BLaER1 treated with 17β-estradiol and CSF1 and Interleukin-3, amounts not matched to agents 10 nM and 100 nM (cell line): ENCODE results near the gene STARD5.

ENCODE experiments used
- H3K27ac ChIP-seq, 11 experiments: shearing (Covaris generic); formaldehyde crosslinking; 2 replicates each; pipeline ENCODE4 v1.8.1; 2022
- H3K27me3 ChIP-seq, 11 experiments: shearing (Covaris generic); formaldehyde crosslinking; 2 replicates each; pipeline ENCODE4 v1.8.1; 2022
- H3K36me3 ChIP-seq, 11 experiments: shearing (Covaris generic); formaldehyde crosslinking; 2 replicates each; pipeline ENCODE4 v1.8.1; 2022
- H3K4me1 ChIP-seq, 10 experiments: shearing (Covaris generic); formaldehyde crosslinking; 2 replicates each; pipeline ENCODE4 v1.8.1; 2022
- H3K4me2 ChIP-seq, 11 experiments: shearing (Covaris generic); formaldehyde crosslinking; 2 replicates each; pipeline ENCODE4 v1.8.1; 2022
- H3K4me3 ChIP-seq, 10 experiments: shearing (Covaris generic); formaldehyde crosslinking; 2 replicates each; pipeline ENCODE4 v1.8.1; 2022
- H3K9ac ChIP-seq, 11 experiments: shearing (Covaris generic); formaldehyde crosslinking; 2 replicates each; pipeline ENCODE4 v1.8.1; 2022
- H3K9me3 ChIP-seq, 11 experiments: shearing (Covaris generic); formaldehyde crosslinking; replicated peaks in 1 of 11; 2 replicates each; pipeline ENCODE4 v1.8.1; 2022
- H4K20me1 ChIP-seq, 11 experiments: shearing (Covaris generic); formaldehyde crosslinking; 2 replicates each; pipeline ENCODE4 v1.8.1; 2022
- Cebpa-rat ChIP-seq, 11 experiments: shearing (Covaris generic); IDR thresholded peaks; 2 replicates each; pipeline ENCODE4 v1.8.1; 2022

Gene STARD5

GRCh38 chr15:81265944-81266775 is 57.8 kb downstream of the STARD5 start:
- Histone ChIP-seq H3K9me3 (no peaks in the 10 kb centered on the region), H3K27me3 (no peaks in the 10 kb centered on the region), H3K4me2 (peak overlapping the region; percentile 58 to 86 (median 71)), H3K36me3 (no peaks in the 10 kb centered on the region), H3K4me3 (peak overlapping the region in 2 of 10 experiments; percentile 1 to 7; a peak in 2 of 20 replicates), H3K27ac (0 out of 22 replicates have a peak overlapping the region, but pooled peaks of 1 of the 11 experiments have one; percentile 13), H3K9ac (peak overlapping the region in 3 of 11 experiments; percentile 2 to 37 (median 34); a peak in 1 of 22 replicates), H3K4me1 (peaks cover 42 to 58% (median 45%) of the 10 kb centered on the region in 10 experiments), H4K20me1 (no peaks in the 10 kb centered on the region)
- no peak for TF ChIP-seq Cebpa-rat (IDR thresholded peaks at IDR 0.05)

DNA sequence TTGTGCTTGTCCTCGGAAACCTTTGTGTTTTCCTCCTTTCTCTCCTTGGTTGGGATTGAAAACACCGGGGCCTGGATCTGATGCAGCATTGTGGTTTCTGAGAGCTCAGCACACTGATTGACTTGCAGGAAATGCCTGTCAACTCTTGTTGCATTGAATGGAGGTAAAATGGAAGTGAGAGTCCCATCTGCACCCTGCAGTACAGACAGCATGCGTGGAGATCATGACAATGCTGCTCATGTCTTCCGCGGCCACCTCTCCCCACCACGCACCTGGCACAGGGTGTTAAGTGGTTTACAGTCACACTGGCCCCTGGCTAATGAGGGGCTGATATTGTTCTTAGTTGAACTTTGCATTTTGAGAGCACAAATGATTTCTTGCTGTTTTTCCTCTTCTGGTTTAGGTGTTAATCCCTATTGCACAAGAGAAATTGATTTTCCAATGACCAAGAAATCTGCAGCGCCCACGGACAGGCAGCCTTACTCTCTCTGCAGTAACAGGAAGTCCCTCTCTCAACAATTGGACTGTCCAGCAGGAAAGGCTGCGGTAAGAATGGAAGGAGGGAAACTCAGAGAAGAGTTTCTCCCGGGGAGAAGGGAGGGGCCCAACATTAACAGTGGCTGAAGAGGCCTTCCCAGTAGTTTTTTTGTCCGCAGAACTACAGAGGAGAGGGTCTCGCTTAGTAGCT is 58.5 kb downstream of the STARD5 start:
- Histone ChIP-seq H4K20me1 (no peaks in the 10 kb centered on the region), H3K36me3 (no peaks in the 10 kb centered on the region), H3K4me3 (peak overlapping the region in 1 of 10 experiments; percentile 1; a peak in 1 of 20 replicates), H3K9me3 (no peaks in the 10 kb centered on the region), H3K4me2 (peak overlapping the region; percentile 58 to 86 (median 71)), H3K27me3 (no peaks in the 10 kb centered on the region), H3K27ac (no peak overlapping the region), H3K4me1 (peaks cover 42 to 58% (median 45%) of the 10 kb centered on the region in 10 experiments), H3K9ac (0 out of 22 replicates have a peak overlapping the region, but pooled peaks of 1 of the 11 experiments have one; percentile 4)
- TF ChIP-seq Cebpa-rat (IDR thresholded peaks at IDR 0.05), result no peak

DNA sequence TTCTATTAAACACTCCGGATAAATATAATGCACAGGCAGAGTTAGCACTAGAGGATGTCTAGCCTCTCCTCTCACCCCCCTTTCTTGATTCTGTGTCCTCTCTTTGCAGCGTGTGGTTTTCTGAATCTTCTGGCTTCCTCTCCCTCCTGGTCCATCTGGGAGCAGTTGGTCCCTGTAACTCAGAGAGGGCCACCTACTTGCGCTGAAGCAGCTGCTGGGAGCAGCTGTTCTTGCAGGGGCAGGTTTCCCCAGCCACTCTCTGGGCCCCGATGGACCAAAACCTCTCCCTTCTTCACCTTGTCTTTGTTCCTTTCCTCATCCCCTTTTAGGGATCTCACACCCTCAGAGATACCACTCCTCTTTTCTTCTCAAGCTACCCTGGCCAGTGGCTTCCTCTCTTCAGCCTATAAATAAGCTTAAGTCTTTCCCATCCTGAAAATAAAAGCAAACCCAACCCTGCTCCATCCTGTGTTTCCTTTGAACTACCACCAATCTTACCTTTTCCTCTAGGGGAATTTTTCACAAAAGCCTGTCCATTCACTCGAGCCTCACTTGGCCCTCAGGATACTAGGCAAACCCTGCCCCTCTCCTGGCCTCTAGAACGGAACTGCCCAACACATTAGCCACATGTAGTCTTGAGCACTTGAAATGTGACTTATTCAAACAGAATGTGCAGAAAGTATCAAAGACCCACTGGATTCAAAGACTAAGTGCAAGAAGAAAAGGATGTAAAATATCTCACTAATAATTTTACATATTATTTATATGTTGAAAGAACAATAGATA is 59.7 kb downstream of the STARD5 start:
- no peaks in the 10 kb centered on the region for H3K27me3 ChIP-seq
- TF ChIP-seq Cebpa-rat (IDR thresholded peaks at IDR 0.05), result no peak
- H3K9ac ChIP-seq, result no peak overlapping the region
- peak overlapping the region; percentile 25 to 77 (median 51) for H3K4me2 ChIP-seq
- no peak overlapping the region for H3K4me3 ChIP-seq
- H3K9me3 ChIP-seq, result no peaks in the 10 kb centered on the region
- H3K4me1 ChIP-seq, result peaks cover 38 to 54% (median 40%) of the 10 kb centered on the region in 10 experiments
- no peaks in the 10 kb centered on the region for H4K20me1 ChIP-seq
- no peaks in the 10 kb centered on the region for H3K36me3 ChIP-seq
- no peak overlapping the region for H3K27ac ChIP-seq

DNA sequence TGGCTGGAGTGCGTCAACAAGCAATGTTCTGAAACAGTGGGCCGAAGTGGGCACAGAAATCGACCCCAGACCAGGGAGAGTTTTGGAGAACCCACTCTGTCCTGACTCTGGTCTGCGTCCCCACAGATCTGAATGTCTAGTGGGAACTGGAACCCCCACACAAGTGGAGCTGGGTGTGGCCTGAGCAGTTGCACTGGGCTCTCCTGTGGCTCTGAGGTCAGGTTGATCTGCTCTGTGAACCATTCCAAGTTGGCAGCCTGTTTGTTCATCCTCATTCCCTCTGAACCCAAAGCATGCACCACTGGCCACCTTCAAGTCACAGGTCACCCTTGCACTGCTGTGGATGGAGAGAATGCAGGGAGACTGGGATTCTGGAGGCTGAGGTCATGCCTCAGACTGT is 60.5 kb downstream of the STARD5 start:
- no peaks in the 10 kb centered on the region for H3K27me3 ChIP-seq
- H3K4me2 ChIP-seq, result peak overlapping the region; percentile 25 to 77 (median 51)
- H3K4me3 ChIP-seq, result no peak overlapping the region
- H3K27ac ChIP-seq, result no peak overlapping the region
- no peaks in the 10 kb centered on the region for H4K20me1 ChIP-seq
- H3K4me1 ChIP-seq, result peaks cover 30 to 48% (median 32%) of the 10 kb centered on the region in 10 experiments
- H3K9me3 ChIP-seq, result no peaks in the 10 kb centered on the region
- no peaks in the 10 kb centered on the region for H3K36me3 ChIP-seq
- H3K9ac ChIP-seq, result no peak overlapping the region
- no peak for TF ChIP-seq Cebpa-rat (IDR thresholded peaks at IDR 0.05)

- H3K4me1 ChIP-seq, result peaks cover 28 to 40% (median 30%) of the 10 kb centered on the region in 10 experiments
- no peak overlapping the region for H3K27ac ChIP-seq
- no peaks in the 10 kb centered on the region for H3K36me3 ChIP-seq
- no peak overlapping the region for H3K4me3 ChIP-seq
- H3K27me3 ChIP-seq, result no peaks in the 10 kb centered on the region
- H3K9ac ChIP-seq, result no peak overlapping the region
- H3K4me2 ChIP-seq, result no peak overlapping the region
- H4K20me1 ChIP-seq, result no peaks in the 10 kb centered on the region
- no peak for TF ChIP-seq Cebpa-rat (IDR thresholded peaks at IDR 0.05)
- no peaks in the 10 kb centered on the region for H3K9me3 ChIP-seq
Measured at GRCh38 chr15:81261172-81261811, 62.6 kb downstream of the STARD5 start.

DNA sequence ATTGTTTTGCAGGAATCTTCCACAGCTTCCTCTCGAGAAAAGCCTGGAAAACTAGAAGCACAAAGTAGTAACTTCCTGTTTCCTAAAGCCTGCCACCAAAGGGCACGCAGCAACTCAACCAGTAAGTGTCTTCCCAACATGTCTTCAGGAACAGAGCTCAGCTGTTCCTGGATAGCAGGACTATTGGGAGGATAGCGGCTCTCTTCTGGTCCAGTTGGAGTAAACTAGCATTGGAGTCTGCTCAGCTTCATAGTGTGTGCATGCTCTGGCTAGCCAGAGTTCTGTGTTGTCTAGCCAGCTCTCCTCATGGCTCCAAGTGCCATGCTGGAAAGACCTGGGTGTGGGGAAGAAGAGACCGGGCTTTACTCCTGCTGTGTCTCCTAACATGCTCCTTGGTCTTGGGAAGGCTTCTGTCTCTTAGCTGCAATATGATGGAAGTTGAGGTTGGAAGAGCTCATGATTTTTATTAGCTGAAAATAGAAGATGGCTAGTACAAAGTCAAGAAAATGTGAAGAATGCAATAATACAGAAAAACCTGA is 64.1 kb downstream of the STARD5 start:
- Histone ChIP-seq H3K36me3 (no peaks in the 10 kb centered on the region), H3K27ac (no peak overlapping the region), H3K27me3 (no peaks in the 10 kb centered on the region), H3K4me2 (peak overlapping the region in 3 of 11 experiments; percentile 7 to 68 (median 23); a peak in 5 of 22 replicates), H3K4me1 (peaks cover 13 to 34% (median 16%) of the 10 kb centered on the region in 10 experiments), H3K4me3 (no peak overlapping the region), H3K9ac (no peak overlapping the region), H3K9me3 (no peaks in the 10 kb centered on the region), H4K20me1 (no peaks in the 10 kb centered on the region)
- no peak for TF ChIP-seq Cebpa-rat (IDR thresholded peaks at IDR 0.05)
